ENCODE measurements around the gene CAPN7. TPM values are rescaled to one million over a fixed set of nuclear protein-coding genes. Genes with fewer than 3 reads are reported as not detected.

CAPN7 gene
- total RNA-seq, 2 donors from 2014 or later = 33.2 to 33.9 TPM

DNA sequence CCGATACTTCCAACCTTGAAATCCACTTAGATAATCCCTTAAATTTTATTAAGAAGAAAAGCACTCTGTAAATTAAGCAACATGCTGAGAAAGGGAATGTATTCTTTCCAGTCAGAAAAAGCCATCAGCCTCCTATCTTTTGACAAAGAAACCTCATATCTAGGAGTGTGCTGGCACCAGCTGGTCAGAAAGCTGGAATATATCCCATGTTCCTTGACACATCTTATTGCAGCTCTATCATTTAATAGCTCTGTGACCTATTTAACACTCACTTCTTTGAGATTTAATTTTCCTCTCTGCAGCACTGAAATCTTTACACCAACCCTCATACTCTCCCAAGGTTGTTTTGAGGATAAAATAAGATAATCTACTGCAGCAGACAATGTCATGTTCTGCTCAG, 30.4 kb upstream of the CAPN7 start:
- Histone ChIP-seq H3K9ac (ENCODE audit: low read depth in 2 of 2, low read length in 2 of 2) (no peak overlapping the region), H3K27me3 (no peaks in the 10 kb centered on the region), H3K4me3 (no peak overlapping the region), H3K36me3 (no peaks in the 10 kb centered on the region), H3K4me1 (no peaks in the 10 kb centered on the region), H3K9me3 (no peaks in the 10 kb centered on the region), H3K27ac (no peak overlapping the region)
- TF ChIP-seq, protein P1, sequence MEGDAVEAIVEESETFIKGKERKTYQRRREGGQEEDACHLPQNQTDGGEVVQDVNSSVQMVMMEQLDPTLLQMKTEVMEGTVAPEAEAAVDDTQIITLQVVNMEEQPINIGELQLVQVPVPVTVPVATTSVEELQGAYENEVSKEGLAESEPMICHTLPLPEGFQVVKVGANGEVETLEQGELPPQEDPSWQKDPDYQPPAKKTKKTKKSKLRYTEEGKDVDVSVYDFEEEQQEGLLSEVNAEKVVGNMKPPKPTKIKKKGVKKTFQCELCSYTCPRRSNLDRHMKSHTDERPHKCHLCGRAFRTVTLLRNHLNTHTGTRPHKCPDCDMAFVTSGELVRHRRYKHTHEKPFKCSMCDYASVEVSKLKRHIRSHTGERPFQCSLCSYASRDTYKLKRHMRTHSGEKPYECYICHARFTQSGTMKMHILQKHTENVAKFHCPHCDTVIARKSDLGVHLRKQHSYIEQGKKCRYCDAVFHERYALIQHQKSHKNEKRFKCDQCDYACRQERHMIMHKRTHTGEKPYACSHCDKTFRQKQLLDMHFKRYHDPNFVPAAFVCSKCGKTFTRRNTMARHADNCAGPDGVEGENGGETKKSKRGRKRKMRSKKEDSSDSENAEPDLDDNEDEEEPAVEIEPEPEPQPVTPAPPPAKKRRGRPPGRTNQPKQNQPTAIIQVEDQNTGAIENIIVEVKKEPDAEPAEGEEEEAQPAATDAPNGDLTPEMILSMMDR (IDR thresholded peaks at IDR 0.05) = no peak
- no peak for DNase-seq
- intact Hi-C loops (cut with DNase I) = no loop called here

DNA sequence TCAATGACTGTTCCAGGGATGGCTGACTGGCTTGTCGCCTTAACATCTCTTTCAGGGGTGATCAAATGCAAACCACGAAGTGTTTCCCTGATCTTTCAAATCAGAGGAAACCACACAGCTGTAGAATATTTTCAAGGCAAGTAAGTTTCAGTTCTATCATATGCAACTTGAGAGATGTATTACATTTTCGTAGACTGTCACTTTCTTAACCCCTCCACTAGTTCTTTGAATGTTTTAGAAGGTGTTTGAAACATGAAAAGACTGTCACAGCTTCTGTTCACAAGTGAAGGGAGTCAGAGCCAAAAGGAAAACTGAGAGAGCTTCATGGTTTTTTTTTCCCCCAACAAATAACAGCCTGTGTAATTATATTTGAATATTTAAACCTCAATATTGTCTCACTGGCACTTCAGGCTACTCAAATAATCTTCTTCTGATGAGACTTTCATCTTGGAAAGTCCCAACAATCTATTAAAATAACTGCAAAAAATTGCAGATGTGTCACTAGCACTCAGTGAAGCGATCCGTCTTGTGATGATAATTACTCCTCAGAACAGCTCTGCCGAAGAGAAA, 25.9 kb upstream of the CAPN7 start:
- no peaks in the 10 kb centered on the region for H3K9me3 ChIP-seq
- H3K36me3 ChIP-seq = no peaks in the 10 kb centered on the region
- intact Hi-C loops (cut with DNase I) = no loop called here
- no peak overlapping the region for H3K4me3 ChIP-seq
- H3K27ac ChIP-seq = no peak overlapping the region
- no peak for DNase-seq
- H3K27me3 ChIP-seq = no peaks in the 10 kb centered on the region
- H3K4me1 ChIP-seq = no peaks in the 10 kb centered on the region
- TF ChIP-seq, protein P1 (IDR thresholded peaks at IDR 0.05) = no peak
- no peak overlapping the region for H3K9ac ChIP-seq (ENCODE audit: low read depth in 2 of 2, low read length in 2 of 2)

DNA sequence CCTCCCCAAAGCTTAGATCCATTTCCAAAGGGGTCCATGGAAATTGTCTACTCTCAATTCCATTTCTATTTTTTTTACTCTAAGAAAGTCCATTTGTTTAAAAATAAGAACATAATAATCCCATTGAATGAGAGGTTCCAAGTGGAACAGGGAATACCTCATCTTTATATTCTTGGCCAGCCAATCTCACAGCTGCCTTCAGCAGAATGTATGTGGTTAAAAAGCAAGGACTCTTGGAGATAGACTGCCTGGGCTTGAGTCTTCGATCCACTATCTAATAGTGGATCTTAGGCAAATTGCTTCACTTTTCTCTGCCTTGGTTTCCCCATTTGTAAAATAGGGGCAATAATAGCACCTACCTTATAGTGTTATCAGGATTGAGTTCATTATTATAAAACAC, 24.5 kb upstream of the CAPN7 start:
- Histone ChIP-seq H3K4me1 (no peaks in the 10 kb centered on the region), H3K9me3 (no peaks in the 10 kb centered on the region), H3K9ac (ENCODE audit: low read depth in 2 of 2, low read length in 2 of 2) (no peak overlapping the region), H3K27me3 (no peaks in the 10 kb centered on the region), H3K4me3 (no peak overlapping the region), H3K36me3 (no peaks in the 10 kb centered on the region), H3K27ac (no peak overlapping the region)
- no peak for DNase-seq
- intact Hi-C loops (cut with DNase I) = no loop called here
- TF ChIP-seq, protein P1 (IDR thresholded peaks at IDR 0.05) = no peak

DNA sequence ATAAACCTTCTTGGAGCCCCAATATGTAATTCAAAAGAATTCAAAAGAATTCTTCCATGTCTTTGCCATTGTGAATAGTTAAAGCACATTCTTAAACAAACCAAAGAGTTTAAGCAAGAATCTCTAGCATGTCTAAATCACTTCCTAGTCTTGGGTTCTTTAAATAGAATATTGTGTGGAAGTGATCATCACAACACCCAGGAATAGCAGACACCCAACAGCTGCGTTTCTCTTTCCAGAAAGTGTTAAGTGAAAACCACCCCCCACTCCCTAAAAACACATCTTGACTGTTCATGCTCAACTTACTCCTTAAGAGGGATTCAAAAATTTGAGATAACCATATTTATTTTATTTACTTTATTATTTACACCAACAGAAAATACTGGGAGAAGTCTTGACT, 24.1 kb upstream of the CAPN7 start:
- intact Hi-C loops (cut with DNase I) = no loop called here
- Histone ChIP-seq H3K9me3 (no peaks in the 10 kb centered on the region), H3K9ac (ENCODE audit: low read depth in 2 of 2, low read length in 2 of 2) (no peak overlapping the region), H3K36me3 (no peaks in the 10 kb centered on the region), H3K27ac (no peak overlapping the region), H3K4me3 (no peak overlapping the region), H3K4me1 (no peaks in the 10 kb centered on the region), H3K27me3 (no peaks in the 10 kb centered on the region)
- TF ChIP-seq, protein P1 (IDR thresholded peaks at IDR 0.05) = no peak
- DNase-seq = no peak

DNA sequence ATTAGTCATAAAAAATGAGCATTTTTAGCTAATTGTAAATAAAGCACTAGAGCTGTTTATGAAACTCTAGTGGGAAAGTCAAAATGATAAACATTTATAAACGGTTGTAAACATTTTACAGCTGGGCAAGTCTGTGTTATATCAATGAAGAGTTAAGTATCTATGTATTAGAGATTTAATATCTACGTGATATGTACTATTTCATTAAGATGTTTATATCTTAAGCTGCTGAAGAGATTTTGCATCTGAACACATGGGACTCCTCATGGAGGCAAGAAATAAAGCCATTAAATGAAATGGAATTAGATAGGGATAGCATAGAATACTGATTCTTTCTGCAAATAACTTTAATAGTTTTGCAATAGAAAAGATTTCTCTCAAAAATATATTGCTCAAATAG, 23.0 kb upstream of the CAPN7 start:
- H3K36me3 ChIP-seq = no peaks in the 10 kb centered on the region
- H3K9ac ChIP-seq (ENCODE audit: low read depth in 2 of 2, low read length in 2 of 2) = no peak overlapping the region
- DNase-seq = no peak
- H3K4me1 ChIP-seq = no peaks in the 10 kb centered on the region
- no peak overlapping the region for H3K27ac ChIP-seq
- no peaks in the 10 kb centered on the region for H3K9me3 ChIP-seq
- H3K27me3 ChIP-seq = no peaks in the 10 kb centered on the region
- intact Hi-C loops (cut with DNase I) = no loop called here
- H3K4me3 ChIP-seq = no peak overlapping the region
- TF ChIP-seq, protein P1 (IDR thresholded peaks at IDR 0.05) = no peak

Data from colonic mucosa (tissue), 4 donors.